HG03097 (cell line): ENCODE results near the gene SORCS3.

ENCODE experiments used
- ATAC-seq: cut with Tn5 transposase; IDR thresholded peaks from one replicate; pipeline ENCODE4 v1.9.1; 2021; ENCODE audit not compliant: unreplicated experiment, low FRiP score

The SORCS3 gene

DNA sequence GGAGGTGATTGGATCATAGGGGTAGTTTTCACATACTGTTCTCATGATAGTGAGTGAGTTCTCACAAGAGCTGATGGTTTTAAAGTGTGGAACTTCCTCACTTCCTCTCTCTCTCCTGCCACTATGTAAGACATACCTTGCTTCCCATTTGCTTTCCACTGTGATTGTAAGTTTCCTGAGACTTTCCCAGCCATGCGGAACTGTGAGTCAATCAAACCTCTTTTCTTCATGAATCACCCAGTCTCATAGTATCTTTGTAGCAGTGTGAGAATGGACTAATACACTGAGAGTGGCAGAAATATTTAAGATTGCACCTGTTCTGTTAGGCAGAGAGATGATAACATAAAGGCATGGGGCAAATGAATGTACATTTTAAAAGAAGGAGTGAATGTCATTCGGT lies 507.8 kb downstream of the SORCS3 start:
- ATAC-seq = no peak

DNA sequence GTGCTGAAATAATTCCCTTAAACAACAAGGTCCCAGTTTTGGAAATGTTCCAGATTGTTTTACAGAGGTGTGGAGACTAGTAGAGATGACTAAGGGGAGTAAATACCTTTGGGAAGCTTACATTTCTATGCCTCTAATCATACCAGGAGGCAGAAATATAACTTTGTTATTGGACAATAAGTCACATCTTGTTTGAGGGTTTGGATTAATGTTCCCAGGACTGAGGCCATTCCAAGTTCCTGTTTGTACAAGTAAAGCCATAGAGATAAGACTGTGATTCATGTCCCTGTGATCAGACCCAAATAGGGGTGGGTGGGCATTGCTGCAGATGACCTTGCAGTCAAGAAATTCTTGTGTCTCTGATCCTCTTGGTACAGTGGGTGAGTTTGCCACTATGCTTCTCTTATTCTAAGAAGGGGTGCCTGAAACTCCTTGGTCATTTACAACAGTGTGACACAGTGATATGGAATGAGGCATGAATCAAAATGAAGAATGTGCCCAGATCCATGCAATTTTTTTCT lies 508.3 kb downstream of the SORCS3 start:
- ATAC-seq = no peak

DNA sequence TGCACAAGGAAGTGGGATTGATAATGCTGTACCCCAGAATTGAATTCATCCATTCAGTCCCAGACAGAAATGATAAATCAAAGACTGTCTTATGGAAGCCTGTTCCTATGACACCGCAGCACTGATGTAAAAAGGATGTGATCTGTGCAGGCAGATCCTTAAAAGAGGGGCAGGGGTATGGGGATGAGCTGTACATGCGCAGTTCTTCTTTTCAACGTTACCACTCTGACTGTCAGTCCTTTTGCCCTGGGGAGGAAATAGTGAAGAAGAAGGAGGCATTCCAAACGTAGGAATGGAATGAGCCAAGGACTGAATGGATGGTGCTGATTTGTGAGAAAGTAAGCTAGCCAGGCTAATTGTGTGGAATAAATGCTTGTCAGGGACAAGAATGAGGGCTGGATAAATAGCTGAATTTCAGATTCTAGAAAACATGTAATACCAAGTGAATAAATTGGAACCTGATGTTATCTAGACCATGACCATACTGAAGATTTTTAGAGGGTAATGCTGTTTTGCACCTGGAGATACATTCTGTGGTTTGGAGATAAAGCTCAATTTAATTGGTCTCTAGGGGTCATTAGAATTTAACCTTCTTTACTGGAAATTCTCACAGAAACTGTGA lies 509.3 kb downstream of the SORCS3 start:
- no peak for ATAC-seq

DNA sequence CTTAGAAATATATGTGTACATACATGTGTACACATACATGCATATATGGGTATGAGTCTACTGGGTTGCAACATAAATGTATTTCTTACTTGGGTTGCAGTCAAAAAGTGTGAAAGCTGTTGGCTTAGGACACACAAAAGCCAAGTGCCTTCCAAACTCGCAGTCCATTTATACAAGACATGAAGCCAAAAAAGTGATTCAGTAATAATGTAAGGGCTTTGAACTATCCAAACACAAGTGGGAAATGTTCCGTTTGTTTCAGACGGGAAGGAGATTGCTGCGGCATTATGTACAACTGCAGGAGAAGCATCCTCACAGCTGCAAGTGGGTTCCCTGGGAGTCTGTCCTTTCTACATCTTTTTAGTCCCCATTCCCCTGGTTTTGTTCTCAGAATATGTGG lies 513.6 kb downstream of the SORCS3 start:
- ATAC-seq = no peak

DNA sequence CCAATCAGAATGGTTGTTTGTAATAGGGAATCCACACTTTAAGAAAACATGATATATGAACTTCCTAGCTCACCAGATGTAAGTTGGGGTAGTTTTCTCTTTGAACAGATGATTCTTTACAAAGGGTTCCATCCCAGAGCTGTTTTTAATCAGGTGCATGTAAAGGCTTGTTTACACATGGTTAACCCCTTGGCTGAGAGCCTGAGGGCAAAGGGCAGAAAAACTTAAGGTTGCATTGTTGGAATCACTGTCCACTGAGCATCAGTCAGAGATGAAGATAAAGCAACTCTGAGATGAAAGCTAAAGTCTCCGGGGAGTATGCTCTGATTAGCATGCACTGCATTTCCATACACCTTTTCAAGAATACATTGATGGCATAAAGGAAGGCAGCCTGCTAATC lies 518.2 kb downstream of the SORCS3 start:
- no peak for ATAC-seq

DNA sequence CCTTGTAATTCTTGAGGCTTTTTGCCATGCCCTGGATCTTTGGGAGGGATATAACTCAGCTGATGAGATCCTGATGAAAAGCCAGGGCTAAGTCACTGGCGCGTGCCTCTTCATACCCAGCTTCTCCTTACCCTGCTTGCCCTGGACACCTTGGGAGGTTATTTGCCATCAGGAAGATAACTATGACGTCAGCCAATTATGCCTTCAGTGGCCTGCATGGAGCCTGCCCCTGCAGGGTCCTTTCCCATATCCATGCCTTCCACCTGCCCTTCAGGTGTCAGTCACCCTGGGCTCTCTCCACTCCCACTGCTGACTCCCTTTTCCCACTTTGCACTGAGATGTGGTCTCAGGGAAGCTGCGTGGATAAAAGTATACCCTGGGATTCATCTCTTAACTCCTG lies 520.1 kb downstream of the SORCS3 start:
- no peak for ATAC-seq

DNA sequence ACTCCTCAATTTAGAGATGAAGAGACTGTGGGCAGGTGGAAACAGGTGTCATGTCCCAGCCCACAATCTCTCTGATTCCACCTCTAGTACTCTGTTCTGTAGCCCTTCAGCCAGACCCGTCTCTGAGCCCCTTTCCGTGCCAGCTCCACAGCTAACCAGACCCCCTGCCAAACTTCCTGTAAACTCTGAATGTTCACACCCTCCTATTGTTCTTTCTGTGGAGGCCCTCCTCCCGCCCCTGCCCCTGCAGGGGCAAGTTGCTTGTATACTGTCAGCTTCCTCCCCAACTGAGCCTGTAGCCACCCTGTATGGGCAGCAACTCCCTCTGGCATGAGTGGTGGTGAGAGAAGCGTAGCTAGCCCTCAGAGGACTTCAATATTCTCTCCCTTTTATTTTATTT lies 520.7 kb downstream of the SORCS3 start:
- no peak for ATAC-seq

DNA sequence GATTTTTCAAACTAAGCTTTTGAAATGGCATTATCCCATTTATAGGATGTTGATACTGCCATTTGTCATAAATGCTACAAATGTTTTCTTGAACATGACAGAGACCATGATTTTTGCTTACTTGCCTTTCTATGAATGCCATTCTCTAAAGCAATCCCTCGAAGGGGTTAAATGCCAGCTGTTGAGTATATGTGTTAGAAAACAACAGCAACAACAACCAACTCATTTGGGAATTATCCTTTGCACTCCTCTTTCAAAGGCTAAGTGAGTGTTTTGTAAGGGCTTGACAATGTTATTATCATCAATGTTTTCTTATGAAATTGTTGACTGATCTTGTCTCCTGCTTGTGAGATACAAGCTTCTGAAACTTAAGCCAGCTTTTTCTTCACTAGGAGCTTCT lies 529.4 kb downstream of the SORCS3 start:
- no peak for ATAC-seq

DNA sequence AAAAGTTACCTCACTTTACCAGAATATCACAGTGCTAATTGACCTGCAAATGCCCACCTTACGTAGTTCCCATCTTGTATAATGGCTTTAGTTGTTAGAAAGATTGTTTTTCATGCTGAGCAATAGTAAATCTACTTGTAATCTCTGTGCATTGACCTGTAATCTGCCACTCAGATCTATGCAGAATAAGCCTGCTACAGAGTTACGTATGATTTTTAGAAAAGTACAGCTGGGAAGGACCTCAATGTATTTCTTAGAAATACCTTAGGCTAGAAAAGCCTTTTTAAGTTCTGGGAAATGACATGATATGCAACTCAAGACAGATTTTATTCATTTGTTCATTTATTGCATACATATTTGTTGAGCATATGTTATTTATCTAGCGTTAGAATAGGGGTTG lies 530.9 kb downstream of the SORCS3 start:
- ATAC-seq = no peak

DNA sequence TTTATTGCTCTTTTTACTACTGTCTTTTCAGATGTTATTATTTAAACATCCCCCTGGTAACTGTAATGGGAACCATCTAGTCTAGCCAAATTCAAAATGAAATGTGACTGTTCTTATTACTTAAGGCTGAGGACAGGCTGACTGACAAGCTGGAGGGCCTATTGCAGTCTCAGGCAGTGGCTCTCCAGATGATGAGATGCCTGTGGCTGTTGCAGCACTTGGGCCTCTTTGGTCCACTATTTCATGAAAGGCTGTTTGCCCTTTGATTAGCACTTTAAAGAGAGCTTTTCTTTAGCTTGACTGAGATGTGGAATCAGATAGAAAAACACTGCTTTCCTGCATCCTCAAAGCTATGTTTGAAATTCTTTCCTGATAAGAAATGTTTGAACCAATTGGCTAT lies 540.5 kb downstream of the SORCS3 start:
- no peak for ATAC-seq

DNA sequence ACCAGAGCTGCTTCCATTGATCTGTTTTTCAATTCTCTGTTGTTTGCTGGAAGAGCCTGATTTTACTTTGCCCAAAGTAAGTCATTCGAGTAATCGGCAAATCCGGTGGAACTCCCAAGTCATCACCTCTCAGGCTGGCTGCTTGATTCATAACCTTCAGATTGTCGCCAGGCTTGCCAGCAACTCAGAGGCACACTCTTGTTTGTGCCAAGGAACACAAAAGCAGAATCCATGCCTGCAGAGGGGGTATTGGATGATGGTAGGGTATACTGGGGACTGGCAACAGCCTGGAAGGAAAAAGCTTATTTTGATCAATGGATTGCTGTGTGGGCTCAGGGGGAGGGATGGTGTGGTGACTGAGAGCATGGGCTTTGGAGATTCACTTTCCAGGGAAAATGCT lies 542.4 kb downstream of the SORCS3 start:
- ATAC-seq = no peak

DNA sequence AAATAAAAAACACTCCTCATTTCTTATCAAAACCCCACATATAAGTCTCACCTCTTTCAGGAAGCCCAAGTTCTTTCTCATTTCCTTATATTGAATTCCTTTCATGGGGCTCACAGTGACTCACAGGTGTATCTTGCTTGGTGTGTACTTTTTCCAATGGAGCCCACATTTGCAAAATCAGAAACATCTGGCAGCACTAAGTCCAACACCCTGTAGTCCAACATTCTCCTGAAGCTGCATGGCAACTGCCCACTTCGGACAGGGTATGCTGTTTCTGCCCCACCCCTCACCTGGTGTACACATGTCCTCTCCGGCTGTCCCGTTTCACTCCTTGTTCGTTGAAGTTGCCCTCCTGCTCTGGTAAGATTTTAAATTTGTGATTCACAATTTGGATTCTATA lies 544.1 kb downstream of the SORCS3 start:
- ATAC-seq = no peak

DNA sequence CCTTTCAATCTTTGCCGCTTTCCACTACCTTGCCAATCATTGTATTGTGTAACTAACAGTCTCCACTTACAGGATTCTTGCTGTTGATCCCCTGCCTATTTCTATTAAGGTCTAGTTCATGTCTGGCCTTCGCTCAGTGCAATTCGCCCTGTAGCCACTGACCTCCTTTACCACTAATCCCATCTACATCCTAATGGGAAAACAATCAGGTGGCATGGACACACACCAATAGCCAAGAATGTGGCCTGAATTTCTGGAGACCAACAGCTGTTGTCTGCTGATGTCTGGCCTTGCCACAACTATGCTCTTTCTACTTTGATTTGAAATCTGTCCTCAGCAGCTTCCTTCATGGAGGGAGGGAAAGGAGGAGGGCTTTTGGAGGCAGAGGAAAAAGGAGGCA lies 546.2 kb downstream of the SORCS3 start:
- no peak for ATAC-seq

DNA sequence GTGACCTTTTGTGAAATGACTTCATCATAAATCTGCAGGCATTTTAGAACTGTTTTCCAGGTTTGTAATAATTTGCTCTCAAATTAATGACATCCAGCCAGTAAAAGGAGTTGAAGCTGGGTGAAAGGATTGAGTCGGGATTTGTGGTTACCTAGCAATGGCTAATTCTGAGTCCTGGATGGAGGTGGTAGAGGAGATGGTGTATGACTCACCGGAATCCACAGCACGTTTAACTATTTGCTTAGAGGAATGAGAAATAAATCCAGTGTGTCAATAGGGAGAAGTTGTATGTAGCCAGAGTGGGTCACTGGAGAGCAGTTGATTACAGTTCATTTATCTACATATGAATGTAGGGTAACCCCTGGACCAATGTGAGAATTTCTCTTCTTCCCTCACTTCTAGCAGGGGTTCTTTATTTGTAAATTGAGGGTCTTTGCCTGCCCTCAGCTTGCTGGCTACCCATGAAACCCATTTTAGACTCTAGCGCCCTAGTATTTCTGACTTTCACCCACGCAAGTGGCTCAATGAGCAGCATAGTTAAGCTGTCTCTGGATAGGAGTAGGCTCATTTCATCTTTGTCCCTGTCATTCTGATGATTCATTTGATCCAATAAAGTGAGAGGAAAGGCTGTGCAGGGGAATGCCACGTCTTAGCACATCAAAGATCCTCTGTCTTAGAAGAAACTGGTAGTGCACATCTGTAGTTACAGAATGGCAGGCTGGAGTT lies 547.8 kb downstream of the SORCS3 start:
- ATAC-seq = no peak

DNA sequence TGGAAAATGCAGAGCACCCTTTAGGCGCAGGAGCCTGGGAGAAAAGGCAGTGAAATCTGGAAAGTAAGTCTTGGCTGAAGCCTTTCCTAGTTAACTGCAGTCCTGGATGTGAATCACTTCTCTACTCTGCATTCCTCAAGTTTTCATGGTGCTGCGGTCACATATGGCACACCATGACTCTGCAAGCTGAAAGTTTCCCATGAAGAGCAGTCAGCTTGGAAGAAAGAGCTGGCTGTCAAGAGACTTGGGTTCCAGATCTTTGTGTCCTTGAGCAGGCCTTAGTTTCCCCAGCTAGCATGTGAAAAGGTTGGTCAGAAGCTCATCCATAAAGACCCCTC lies 548.3 kb downstream of the SORCS3 start:
- ATAC-seq = no peak

DNA sequence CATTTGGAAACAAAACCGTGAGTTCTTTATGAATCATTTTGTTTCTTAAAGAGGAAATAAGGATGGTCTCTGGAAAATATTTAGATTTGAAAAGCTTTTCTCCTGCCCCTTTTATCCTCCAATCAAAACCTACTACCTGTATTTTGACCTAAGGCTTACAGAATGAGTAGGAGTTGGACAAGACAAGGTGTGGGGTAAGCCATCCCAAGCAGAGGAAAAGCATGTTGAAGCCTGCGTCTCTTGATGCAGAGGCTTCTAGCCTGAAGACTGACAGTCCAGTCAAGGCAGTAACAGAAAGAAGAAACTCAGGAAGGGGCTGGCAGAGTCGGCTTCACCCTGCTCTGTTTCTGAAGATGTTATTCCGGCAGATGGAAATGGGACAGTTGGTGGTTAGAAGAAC lies 551.1 kb downstream of the SORCS3 start:
- no peak for ATAC-seq

DNA sequence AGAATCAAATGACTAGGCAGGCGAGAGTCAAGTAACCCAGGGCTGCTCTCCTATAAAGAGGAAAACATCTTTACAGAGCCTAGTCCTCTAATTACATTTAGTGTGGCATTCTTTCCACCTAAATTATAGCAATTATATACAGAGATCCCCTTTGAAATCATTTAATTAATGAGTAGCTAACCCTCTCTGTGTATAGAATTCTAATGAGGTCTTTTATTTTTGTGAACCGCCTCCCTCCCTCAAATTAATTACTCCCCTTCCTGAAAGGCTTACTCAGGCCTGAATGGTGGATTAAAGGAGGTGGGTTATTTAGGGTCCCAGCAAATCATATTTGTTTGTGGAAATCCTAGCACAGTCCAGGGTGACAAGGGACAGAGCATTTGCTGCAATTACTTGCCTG lies 551.8 kb downstream of the SORCS3 start:
- ATAC-seq = no peak

DNA sequence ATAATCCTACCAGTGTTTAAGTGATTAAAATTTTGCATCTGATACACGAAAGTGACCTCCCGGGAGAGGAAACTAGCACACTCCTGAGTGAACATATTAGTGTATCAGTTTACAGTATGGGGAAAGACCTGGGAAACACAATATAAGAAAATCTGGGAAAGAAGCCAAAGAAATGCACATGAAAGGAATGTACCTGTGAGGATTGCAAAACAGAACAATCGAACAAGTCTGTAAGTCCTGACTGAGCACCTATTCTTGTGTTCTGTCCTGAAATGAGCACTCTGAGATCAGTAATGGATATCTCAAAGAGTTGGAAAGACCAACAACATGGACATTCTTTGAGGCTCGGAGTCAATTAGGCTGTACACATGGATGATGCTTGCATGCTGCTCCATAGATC lies 554.7 kb downstream of the SORCS3 start:
- no peak for ATAC-seq

DNA sequence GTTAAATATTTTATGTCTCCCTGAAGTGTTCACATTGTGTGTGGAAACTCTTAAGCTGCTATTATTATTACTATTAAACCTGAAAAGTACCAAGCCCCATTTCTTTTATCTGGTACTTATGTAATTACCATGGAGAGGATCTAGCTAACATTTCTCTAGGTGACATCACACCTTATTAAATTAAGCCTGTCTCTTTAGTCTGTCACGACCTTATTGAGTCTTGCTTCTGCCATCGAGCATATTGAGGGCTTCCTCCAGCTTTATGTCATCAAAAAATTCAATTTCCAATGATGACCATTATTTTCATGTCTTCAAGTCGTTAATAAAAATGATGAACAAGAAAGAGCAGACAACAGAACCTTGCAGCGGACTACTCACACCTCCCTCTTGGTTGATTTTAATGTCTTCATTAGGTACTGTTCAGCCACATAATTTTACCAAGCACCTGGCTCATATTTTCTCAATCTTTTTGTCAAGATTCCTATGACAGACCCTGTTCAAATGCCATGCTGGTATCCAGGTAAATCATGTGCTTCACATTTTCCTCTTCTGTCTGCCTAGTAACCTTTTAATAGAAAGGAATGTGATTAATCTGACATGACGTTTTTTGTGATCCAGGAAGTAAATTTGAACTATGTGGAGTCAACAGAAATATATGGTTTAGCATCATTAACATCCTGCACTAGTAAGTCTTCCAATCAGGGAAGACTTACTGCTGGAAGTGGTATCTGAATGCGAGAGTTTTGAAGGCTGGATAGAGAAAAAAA lies 556.7 kb downstream of the SORCS3 start:
- no peak for ATAC-seq

DNA sequence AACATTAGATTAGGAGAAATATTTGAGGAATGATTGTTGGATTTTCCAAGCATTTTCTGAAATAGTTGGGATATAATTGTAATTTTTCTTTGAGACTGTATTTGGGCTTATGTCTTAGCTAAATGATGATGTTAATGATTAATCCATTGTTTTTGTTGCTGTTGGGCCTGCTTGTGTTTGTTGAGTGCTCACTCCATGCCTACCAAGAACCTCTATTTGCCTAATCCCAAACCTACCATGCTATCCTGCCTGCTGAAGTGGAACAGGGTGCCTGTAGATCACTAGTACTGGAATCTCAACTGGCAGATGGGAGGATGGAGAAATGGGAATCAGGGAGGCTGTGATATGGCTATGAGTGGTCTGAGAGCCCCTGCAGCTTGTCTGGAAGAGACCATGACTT lies 565.5 kb downstream of the SORCS3 start:
- no peak for ATAC-seq

DNA sequence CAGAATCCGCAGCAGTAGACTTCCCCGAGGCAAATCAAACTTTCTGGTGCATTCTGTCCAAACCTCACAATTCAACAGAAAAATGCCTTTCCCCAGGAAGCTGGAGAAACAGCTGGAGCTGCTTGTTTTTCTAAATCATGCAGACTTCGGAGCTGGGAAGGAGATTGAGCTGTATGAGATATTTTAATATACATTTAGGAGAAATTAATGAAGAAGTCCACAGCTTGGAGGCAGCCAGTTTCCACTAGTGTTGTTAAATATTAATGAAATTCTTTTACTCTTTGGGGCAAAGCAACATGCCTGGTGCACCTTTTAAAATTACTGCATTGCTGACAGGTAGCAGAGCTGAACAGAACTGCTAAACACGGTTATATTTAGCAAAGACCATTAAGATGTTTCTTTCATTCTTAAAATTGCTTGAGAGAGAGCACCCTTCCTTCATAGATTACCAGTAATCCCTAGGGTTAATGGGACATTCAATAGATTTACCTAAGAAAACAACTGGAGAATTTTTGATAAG lies 566.4 kb downstream of the SORCS3 start:
- no peak for ATAC-seq

DNA sequence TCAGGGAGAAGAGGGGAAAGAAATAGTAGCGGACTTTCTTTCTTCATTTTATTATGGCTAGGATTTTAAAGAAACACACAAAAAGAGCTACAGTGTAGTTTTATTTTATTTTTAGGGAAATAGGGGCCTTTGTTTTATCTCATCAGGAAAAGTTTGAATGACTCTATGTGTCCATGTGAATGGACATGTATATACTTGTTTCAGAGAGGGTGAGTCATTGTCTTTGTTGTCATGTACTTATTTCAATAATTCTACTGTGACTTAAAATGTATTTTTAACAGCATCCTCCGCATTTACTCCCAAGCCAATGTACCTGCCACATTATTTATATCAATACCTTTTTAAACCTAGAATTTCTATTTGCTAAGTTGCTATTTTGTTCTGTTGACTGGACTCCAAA lies 569.5 kb downstream of the SORCS3 start:
- no peak for ATAC-seq
